HG02588 (cell line): ENCODE measurements around the gene NEO1.

ENCODE experiments used
- ATAC-seq: cut with Tn5 transposase; IDR thresholded peaks from one replicate; pipeline ENCODE4 v1.9.1; 2021; ENCODE audit warnings: mild to moderate bottlenecking, moderate library complexity; ENCODE audit not compliant: unreplicated experiment

Gene NEO1

GRCh38 chr15:73030122-73030679, 22.1 kb upstream of the NEO1 start:
- no peak for ATAC-seq

DNA sequence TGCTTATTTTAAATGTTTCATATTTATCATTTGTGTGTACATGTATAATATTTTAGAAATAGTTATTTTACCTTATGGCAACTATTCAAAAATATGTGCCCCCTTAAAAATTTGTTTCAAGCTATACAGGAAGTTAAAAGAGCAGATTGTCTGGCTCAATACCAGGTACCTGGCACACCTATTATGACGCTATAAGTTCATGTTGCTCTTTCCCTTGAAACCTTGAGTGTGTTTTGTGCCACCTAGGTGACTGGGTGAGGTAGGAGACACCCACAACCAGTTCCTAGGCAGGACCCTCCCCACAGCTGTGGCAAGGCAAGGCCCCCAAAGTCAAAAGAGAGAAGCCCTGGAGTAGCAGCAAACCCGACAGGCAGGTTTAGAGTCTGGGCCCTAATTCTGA, 20.6 kb upstream of the NEO1 start:
- no peak for ATAC-seq

GRCh38 chr15:73033611-73034010, 18.7 kb upstream of the NEO1 start:
- no peak for ATAC-seq

DNA sequence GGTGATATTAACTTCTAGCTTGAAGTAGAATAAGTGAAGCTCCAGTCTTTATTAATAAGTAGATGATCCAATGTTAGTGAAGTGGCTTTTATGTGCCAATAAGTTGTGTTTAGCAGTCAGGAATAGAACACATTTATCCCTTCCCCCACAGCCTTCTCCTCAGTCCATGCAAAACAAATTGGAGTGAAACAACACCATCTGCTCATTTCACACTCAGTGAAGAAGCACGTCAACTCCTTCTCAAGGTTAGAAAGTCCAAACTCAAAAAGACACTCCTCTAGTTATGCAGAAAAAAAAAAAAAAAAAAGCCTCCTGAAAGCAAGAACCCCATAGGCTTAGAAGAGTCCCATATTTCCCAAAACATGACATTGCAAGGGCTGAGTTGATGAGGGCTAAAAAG, 18.0 kb upstream of the NEO1 start:
- ATAC-seq = no peak

DNA sequence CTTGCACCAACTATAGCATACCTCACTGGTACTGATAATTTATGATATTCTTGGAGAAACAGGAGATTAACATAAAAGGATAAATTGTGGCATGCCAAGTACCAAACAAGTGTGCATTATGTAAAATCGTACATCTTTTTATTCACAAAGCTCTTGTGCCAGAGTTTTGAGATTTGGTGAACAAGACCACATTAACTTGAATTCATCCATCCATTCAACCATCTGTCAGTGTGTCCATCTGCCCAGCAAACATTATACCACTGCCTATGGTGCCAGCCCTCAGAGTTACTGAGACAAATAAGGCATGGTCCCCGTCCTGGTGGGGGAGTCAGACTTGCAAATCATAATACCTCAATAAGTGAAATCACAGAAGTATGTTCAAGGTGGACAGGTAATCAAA, 17.0 kb upstream of the NEO1 start:
- no peak for ATAC-seq

DNA sequence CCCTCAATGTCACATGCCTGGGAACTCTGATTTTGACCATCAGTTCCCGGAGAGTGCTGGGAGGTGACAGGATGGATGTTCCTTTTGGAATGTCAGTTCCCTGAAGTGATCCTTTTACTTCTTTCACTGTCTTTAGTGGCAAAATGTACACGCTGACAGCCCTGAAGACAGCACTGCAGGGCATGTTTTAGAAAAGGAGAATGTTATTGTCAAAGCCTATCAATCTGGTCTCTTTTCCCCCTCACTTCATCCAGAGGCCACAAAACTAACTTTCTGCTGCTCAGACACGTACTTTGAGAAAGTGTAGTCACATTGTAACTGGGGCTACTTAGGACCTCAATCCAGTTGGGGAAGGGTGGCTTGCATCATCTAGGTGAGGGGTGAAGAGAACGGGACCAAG, 14.0 kb upstream of the NEO1 start:
- no peak for ATAC-seq

DNA sequence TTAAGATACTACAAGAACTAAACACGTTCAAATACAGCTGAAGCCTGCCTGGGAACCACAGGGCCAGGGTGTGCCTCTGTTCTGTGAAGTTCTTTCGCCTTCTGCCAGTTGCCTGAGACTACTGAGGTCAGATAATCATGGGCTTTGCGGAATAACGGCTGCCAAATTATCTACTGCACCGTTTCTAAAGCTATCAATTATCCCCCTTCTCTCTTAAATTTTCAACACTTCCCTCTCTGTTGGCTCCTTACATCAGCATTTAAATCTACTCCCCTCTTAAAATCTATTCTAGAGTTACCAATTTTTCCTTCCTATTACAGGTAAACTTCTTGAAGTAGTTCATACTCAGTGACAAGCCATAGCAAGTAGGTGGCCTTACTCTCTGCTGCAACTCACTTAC, 6.2 kb upstream of the NEO1 start:
- no peak for ATAC-seq

DNA sequence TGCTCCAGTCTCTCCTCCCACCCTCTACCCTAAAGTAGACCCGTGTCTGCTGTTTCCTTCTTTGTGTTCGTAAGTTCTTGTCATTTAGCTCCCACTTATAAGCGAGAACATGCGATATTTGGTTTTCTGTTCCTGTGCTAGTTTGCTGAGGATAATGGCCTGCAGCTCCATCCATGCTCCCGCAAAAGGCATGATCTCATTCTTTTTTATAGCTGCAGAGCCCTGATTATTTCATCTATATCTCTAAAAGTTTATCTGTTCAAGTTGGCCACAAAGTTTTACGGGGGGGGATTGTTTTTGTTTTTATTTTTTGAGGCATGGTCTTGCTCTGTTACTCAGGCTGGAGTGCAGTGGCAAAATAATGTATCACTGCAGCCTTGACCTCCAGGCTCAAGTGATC, 4.4 kb upstream of the NEO1 start:
- ATAC-seq = no peak

GRCh38 chr15:73048624-73049295, 3.5 kb upstream of the NEO1 start:
- ATAC-seq = no peak

- ATAC-seq = no peak
These were observed 2.6 kb upstream of the NEO1 start for GRCh38 chr15:73049564-73050215.

GRCh38 chr15:73050561-73051295, 1.5 kb upstream of the NEO1 start:
- ATAC-seq = no peak

GRCh38 chr15:73051391-73051806, 864 bp upstream of the NEO1 start:
- peak; percentile 14 for ATAC-seq

DNA sequence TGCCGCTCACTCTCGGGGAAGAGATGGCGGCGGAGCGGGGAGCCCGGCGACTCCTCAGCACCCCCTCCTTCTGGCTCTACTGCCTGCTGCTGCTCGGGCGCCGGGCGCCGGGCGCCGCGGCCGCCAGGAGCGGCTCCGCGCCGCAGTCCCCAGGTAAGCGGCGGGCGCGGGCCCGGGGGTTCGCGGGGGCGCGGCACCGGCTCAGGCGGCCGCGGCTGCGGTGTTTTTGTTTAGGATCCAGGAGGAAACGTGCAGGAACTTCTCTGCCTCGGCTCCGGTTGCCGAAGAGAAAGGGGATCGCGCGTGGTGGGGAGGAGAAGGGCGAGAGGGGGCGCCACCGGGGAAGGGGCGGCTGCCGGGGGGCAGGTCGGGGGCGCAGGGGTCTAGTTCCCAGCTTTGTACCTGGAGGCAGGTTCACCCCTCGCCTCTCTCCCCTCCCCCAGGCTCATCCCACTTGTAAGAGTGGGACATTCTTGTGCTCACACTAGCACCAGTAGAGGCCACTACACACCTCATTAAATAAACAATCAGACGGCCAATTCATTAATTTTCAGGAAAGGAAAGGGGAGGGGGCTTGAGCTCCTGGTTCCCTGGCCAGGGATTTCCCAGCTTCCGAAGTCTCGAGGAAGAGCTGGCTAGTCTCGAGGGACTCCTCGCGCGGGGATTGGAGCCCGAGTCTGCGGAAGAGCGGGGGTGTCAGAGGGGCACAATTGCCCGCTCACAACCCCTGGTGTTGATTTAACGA, 562 bp downstream of the NEO1 start:
- no peak for ATAC-seq

DNA sequence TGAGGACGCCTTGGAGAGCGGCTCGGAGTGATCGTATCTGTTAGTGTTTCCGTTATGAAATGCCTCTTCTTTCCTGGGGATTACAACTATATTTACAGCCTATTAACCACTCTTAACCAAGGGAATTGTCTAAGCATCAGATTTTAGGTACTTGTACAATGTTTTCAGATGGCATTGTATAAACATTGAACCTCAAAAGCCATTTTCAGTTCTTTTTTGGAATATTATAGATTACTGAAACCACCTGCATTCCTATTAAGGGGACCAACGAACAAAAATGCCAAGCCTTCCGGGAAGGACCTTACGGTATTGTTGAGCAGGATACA, 1.1 kb downstream of the NEO1 start:
- ATAC-seq = no peak

GRCh38 chr15:73054417-73054953, 2.2 kb downstream of the NEO1 start:
- no peak for ATAC-seq

- ATAC-seq = no peak
These were observed 4.2 kb downstream of the NEO1 start for GRCh38 chr15:73056460-73056859.

GRCh38 chr15:73058437-73058836, 6.2 kb downstream of the NEO1 start:
- ATAC-seq = no peak

DNA sequence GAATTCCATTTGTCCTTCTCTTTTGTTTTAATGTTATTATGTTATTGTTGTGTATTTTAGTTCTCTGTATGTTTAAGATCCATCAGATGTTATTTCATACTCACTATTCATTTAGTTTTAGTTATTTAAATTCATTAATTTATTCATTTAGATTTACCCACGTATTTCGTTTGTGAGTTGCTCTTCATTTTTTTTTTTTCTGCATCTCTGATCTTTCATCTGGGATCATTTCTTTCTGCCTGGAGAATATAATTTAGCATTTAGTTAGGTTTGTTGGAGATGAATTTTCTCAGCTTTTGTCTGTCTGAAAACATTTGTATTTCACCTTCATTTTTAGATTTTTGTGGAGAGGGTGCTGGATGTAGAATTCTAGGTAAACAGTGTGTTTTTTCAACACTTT, 12.9 kb downstream of the NEO1 start:
- ATAC-seq = no peak

DNA sequence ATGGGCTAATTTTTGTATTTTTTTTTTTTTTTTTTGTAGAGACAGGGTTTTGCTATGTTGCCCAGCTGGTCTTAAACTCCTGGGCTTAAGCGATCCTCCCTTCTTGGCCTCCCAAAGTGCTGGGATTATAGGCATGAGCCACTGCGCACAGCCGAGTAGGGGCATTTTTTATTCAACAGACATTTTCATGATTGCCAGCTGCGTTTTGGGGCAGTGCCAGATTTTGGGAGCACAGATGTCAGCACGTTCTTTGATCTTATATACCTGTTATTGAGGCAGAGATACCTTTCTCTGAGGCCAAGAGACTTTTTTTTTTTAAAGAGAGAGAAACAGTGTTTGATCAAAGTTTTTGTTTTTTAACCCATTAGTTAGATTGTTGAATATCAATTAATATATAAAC, 16.8 kb downstream of the NEO1 start:
- ATAC-seq = no peak

GRCh38 chr15:73072894-73073293, 20.6 kb downstream of the NEO1 start:
- no peak for ATAC-seq

GRCh38 chr15:73074241-73074640, 22.0 kb downstream of the NEO1 start:
- ATAC-seq = no peak
